Prostate gland (tissue), 2 donors: ENCODE results near the gene PPP1R2. TPM values are rescaled to one million over a fixed set of nuclear protein-coding genes. Genes with fewer than 3 reads are reported as not detected.
A peak's percentile ranks its signal among the peaks of the same experiment; 100 is the strongest.

Experiments
- DNase-seq: peaks from one replicate; pipeline ENCODE4 v3.0.0-alpha.2; 2019; ENCODE audit warnings: low spot score
- H3K27ac ChIP-seq, 2 donors: fragments of 200-600 bp; sonication (generic); 2 replicates each; pipeline ENCODE4 v1.5.1; 2017 to 2019
- H3K27me3 ChIP-seq: fragments of 200-600 bp; sonication (generic); replicated peaks from 2 replicates; pipeline ENCODE4 v1.5.1; 2019; ENCODE audit not compliant: insufficient read depth
- H3K36me3 ChIP-seq, 2 donors: fragments of 200-600 bp; sonication (generic); 1 replicate in 1 of 2; 2 replicates in 1 of 2; pipeline versions ENCODE4 v1.5.1 to v1.8.1; 2017 to 2019
- H3K4me1 ChIP-seq: fragments of 200-600 bp; sonication (generic); replicated peaks from 2 replicates; pipeline ENCODE4 v1.5.1; 2019
- H3K4me3 ChIP-seq, 2 donors: fragments of 200-600 bp; sonication (generic); 2 replicates each; pipeline ENCODE4 v1.5.1; 2017 to 2019
- H3K9me3 ChIP-seq: fragments of 200-600 bp; sonication (generic); 2 replicates; pipeline ENCODE4 v1.5.1; 2017
- CTCF ChIP-seq, 4 experiments: fragments of 200-600 bp in 2 of 4; fragments of 450-650 bp in 2 of 4; sonication (generic) in 2 of 4; IDR thresholded peaks; 1 replicate in 3 of 4; 2 replicates in 1 of 4; pipeline ENCODE4 v1.5.1; 2016 to 2019; ENCODE audit warnings: antibody characterized with exemption in 4 of 4, mild to moderate bottlenecking in 2 of 4, moderate library complexity in 2 of 4
- POLR2A ChIP-seq: fragments of 450-650 bp; IDR thresholded peaks from one replicate; pipeline ENCODE4 v1.6.1; 2016; ENCODE audit warnings: antibody characterized with exemption, mild to moderate bottlenecking
- POLR2AphosphoS5 ChIP-seq: sonication (generic); formaldehyde crosslinking; IDR thresholded peaks from one replicate; pipeline ENCODE4 v1.6.1; 2017; ENCODE audit warnings: antibody characterized with exemption
- WGBS: methylation state at CpG from one replicate; pipeline ENCODE4 v1.1.5; 2018; 5-methylcytosine and 5-hydroxymethylcytosine counted together
- intact Hi-C: fragments of 100-400 bp; cut with DNase I; formaldehyde crosslinking; loops from one replicate; pipeline ENCODE4 v1.14.2; 2022
- total RNA-seq, 2 donors: library from RNA; depleted of rRNA; stranded (reverse); fragments of >200 nt; gene quantifications; one replicate each; pipeline ENCODE4 v1.1.0, GENCODE V29; 2016

The PPP1R2 gene
- total RNA-seq, 2 donors from 2014 or later: 75.8 to 119 TPM

DNA sequence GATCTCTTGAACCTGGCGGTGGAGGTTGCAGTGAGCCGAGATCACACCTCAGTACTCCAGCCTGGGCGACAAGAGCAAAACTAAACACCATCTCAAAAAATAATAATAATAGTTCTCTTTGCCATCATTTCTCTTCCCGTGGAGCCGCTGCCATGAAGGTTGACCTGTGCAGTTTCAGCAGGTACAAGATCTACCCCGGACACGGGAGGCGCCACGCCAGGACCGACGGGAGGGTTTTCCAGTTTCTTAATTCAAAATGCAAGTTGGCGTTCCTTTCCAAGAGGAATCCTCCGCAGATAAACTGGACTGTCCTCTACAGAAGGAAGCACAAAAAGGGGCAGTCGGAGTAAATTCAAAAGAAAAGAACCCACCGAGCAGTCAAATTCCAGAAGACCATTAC, 11.3 kb upstream of the PPP1R2 start:
- no peaks in the 10 kb centered on the region for H3K4me1 ChIP-seq
- no peak for TF ChIP-seq POLR2A
- no peak for TF ChIP-seq CTCF (IDR thresholded peaks at IDR 0.05)
- no peak for TF ChIP-seq POLR2AphosphoS5
- intact Hi-C loops: no loop called here
- H3K27me3 ChIP-seq: no peaks in the 10 kb centered on the region
- H3K36me3 ChIP-seq: no peaks in the 10 kb centered on the region
- H3K9me3 ChIP-seq: no peaks in the 10 kb centered on the region
- H3K4me3 ChIP-seq: no peak overlapping the region
- WGBS: 96% methylated on average over 15 of the region's 15 CpGs
- no peak overlapping the region for H3K27ac ChIP-seq
- DNase-seq: no peak

DNA sequence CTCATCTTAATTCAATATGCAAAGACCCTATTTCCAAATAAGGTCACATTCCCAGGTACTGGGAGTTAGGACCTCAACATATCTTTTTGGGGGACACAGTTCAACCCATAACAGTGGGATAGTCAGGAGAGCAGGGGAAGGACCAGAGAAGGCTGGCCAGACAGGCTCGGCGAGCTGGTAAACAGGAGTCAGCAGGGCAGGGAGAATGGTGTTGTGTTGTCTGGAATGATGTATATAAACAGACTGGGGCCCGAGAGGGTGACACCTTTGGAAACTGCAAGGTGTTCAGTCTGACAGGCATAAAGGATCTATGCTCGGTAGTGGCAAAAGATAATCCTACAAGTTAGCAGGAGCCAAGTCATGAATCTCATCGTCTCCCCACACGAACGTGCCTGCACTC, 10.1 kb upstream of the PPP1R2 start:
- H3K36me3 ChIP-seq: no peaks in the 10 kb centered on the region
- intact Hi-C loops: no loop called here
- no peak overlapping the region for H3K4me3 ChIP-seq
- no peak for DNase-seq
- H3K9me3 ChIP-seq: no peaks in the 10 kb centered on the region
- H3K27ac ChIP-seq: no peak overlapping the region
- 76% methylated on average over 7 of the region's 7 CpGs for WGBS
- no peaks in the 10 kb centered on the region for H3K4me1 ChIP-seq
- TF ChIP-seq POLR2AphosphoS5 (no peak), CTCF (IDR thresholded peaks at IDR 0.05) (no peak), POLR2A (no peak)
- no peaks in the 10 kb centered on the region for H3K27me3 ChIP-seq

GRCh38 chr3:195551381-195551978, 8.4 kb upstream of the PPP1R2 start:
- TF ChIP-seq POLR2AphosphoS5: no peak
- TF ChIP-seq CTCF (IDR thresholded peaks at IDR 0.05): no peak
- TF ChIP-seq POLR2A: no peak
- Histone ChIP-seq H3K36me3 (no peaks in the 10 kb centered on the region), H3K9me3 (no peaks in the 10 kb centered on the region), H3K27me3 (no peaks in the 10 kb centered on the region), H3K4me1 (no peaks in the 10 kb centered on the region), H3K27ac (no peak overlapping the region), H3K4me3 (no peak overlapping the region)
- intact Hi-C loops: no loop called here
- 49% methylated on average over 7 of the region's 7 CpGs for WGBS
- no peak for DNase-seq

DNA sequence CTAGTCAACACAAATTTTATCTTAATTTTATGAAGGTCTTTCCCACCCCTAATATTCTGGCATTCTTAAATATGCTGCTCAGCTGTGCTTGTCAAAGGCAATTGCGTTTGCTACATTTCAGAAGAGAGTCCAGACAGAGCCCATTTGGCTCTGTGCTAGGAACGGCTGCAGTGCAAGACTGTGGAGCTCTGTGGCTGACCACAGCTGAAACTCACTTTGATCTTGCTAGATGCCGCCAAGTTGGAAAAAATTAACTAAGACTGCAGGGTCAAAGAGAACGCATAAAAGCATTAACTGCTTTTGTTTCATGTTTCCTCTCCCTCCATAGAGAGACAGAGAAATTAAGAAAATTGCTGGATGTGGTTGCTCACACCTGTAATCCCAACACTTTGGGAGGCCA, 7.6 kb upstream of the PPP1R2 start:
- Histone ChIP-seq H3K27me3 (no peaks in the 10 kb centered on the region), H3K27ac (peak overlapping the region in 1 of 2 donors; percentile 6), H3K4me3 (no peak overlapping the region), H3K4me1 (no peaks in the 10 kb centered on the region), H3K9me3 (no peaks in the 10 kb centered on the region), H3K36me3 (no peaks in the 10 kb centered on the region)
- no peak for TF ChIP-seq POLR2AphosphoS5
- TF ChIP-seq POLR2A: no peak
- TF ChIP-seq CTCF (IDR thresholded peaks at IDR 0.05): no peak
- WGBS: 58% methylated on average over 4 of the region's 4 CpGs
- no peak for DNase-seq
- intact Hi-C loops: no loop called here

DNA sequence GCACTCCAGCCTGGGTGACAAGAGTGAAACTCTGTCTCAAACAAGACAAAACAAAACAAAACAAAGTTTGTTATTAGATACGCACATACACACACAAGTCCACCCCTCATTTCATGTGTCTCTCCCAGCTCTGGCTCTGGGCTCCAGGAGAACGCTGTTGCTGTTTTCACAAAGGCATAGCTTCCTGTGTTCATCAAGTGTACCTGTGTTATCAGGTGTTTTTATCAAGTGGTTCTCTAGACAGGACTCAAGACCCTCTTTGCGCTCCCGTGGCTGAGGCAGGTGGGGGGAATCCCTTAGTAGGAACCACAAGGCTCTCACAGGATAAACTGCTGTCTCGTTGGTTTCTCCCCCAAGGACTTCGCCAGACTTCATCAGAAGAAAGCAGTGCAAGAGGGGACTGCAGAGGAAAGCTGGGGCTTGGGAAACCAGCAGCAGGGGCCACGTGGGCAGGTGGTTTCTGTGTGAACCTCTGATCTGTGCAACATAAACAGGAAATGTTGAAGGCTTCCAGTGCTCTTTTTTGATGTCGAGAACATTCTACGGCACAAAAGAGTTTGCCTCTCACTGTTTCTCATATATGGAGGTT, 6.9 kb upstream of the PPP1R2 start:
- DNase-seq: no peak

More for the DNA sequence above, 6.9 kb upstream of the PPP1R2 start:
- no peaks in the 10 kb centered on the region for H3K36me3 ChIP-seq
- H3K27me3 ChIP-seq: no peaks in the 10 kb centered on the region
- WGBS: 58% methylated on average over 9 of the region's 9 CpGs
- H3K4me3 ChIP-seq: no peak overlapping the region
- intact Hi-C loops: loop anchor here (10.0 kb wide), 1 partner anchor 105 kb away; the partner anchor contains the start of gene ACAP2
- no peaks in the 10 kb centered on the region for H3K4me1 ChIP-seq
- H3K9me3 ChIP-seq: no peaks in the 10 kb centered on the region
- TF ChIP-seq POLR2AphosphoS5 (peak; percentile 20), POLR2A (no peak)
- H3K27ac ChIP-seq: no peak overlapping the region
